ENCODE measurements around the gene CACNG4.

- TF ChIP-seq POLR2A (IDR thresholded peaks at IDR 0.05) (no peak), CTCF (IDR thresholded peaks at IDR 0.05) (no peak), EP300 (IDR thresholded peaks at IDR 0.05) (no peak), POLR2AphosphoS5 (IDR thresholded peaks at IDR 0.05) (no peak)
Measured at GRCh38 chr17:67069603-67070136, 105.2 kb downstream of the CACNG4 start.

Measured in upper lobe of left lung (tissue), 4 donors.